Gastroesophageal sphincter (tissue), 3 donors: ENCODE results near the gene GTF2H1.

Source experiments
- CTCF ChIP-seq, 4 experiments: fragments of 200-600 bp in 2 of 4; fragments of 450-650 bp in 2 of 4; sonication (generic) in 1 of 4; IDR thresholded peaks; one replicate each; pipeline ENCODE4 v1.5.1; 2017 to 2019; ENCODE audit warnings: antibody characterized with exemption in 4 of 4, mild to moderate bottlenecking in 2 of 4, moderate library complexity in 2 of 4
- POLR2A ChIP-seq, 2 donors: fragments of 450-650 bp; IDR thresholded peaks; one replicate each; pipeline ENCODE4 v1.6.1; 2017; ENCODE audit warnings: antibody characterized with exemption in 2 of 2, mild to moderate bottlenecking in 2 of 2, moderate library complexity in 1 of 2
- POLR2AphosphoS5 ChIP-seq: sonication (generic); formaldehyde crosslinking; IDR thresholded peaks from one replicate; pipeline ENCODE4 v1.6.1; 2017; ENCODE audit warnings: antibody characterized with exemption

DNA sequence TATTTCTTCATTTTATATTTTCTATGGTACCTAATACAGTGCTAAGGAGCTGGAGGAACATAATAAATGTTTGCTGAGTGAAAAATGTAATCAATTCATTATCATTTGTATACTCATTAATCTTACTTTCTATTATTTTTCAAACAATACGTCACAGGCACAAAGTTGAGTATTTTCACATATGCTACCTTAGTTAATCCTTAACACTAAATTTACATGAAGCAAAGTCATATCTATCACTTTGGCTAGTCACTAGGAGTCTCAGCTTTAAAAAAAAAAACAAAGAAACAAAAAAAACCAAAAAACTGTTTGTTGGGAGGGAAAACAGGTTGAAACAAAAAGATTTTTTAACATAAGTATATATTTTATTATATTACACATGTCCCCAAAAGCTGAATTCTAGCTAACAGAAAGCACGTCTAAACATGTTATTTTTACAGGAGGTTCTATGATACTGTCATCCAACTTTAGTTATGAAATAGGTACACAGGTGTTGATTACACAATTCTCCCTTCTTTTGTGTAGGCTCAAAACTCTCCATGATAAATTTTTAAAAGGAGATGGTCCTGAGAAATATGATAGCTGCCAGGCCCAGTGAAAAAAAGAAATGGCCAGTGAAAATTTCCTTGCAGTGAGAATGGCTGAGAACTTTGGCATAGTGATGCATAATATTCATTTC lies 14.8 kb upstream of the GTF2H1 start:
- no peak for TF ChIP-seq CTCF (IDR thresholded peaks at IDR 0.05)
- TF ChIP-seq POLR2A (IDR thresholded peaks at IDR 0.05) = no peak
- TF ChIP-seq POLR2AphosphoS5 = no peak
